ENCODE data around the gene ZC3H15.

Gene ZC3H15

DNA sequence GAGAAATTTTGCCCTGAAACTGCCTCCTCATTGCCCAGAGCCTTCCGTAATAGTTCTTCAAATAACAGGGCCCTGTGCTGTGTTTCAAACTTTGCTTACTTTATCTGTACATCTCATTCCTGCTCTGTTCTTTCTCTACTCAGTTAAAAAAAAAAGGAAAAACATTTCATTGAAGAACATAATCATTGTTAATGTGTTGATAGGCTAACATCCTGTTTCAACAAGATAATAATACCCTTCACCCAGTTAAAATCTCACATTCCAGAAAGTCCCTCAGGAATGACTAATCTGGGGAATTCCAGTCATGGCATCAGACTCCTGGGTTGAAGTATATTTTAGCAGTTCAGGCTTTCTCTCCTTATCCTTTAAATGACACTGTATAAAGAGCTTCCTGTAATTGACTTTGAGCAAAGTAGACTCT is 58.2 kb downstream of the ZC3H15 start:
- DNase-seq, result no peak

- DNase-seq, result no peak
Observed at GRCh38 chr2:186546846-186547245, 60.8 kb downstream of the ZC3H15 start.

DNA sequence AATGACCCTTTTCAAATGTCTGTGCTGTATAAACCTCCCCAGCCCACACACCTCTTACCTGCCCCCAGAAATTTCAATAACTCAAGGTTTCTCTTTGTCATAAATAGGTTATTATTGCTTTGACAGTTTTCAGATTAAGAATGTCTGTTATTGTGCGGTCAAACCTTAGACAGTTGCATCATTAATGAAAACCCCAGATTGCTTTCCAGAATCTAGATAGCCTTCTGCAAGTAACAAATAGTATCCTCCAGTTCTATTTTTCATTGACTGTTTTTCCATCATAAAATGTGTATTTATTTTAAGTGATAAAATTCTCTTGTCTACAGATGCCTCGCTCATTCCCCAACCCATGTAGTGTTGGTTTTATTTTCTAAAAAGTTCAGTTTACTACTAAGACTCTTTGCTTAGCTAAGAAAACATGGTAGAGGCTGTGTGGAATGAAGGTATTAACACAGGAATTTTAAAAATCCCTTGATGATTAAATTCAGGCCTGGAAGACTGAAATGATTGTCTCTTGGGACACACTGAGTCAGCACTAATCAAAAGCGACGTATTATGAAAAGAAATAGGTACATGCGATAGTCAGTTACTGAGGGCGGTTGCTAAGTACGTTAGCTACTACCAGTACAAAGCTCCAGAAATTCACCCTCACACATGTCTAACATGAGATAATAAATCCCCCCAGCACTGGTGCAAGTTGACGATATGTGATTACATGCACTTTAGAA is 65.4 kb downstream of the ZC3H15 start:
- DNase-seq, result no peak

DNA sequence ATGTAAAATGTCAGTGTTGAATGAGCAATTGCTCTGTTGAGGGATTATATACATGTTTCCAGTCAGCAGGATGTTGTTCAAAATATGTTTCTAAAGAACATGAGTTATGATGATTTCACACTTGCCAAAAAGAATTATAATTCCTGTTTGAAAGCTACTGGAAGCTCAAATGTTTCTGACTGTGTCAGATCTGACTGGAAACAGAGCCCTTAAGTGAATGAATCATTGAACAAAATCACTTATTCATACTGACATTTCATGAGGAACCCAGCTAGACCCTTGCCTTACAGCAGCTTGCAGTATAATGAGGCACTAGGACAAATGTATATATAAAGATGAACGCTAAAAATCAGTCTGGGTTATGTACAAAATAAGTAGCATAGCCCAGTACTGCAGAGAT is 68.4 kb downstream of the ZC3H15 start:
- DNase-seq, result no peak

GRCh38 chr2:186554850-186555671 is 69.0 kb downstream of the ZC3H15 start:
- no peak for DNase-seq

GRCh38 chr2:186558512-186559276 is 72.6 kb downstream of the ZC3H15 start:
- no peak for DNase-seq
